ENCODE data around the gene DNAH6.

GRCh38 chr2:84467389-84467788, 48.9 kb upstream of the DNAH6 start:
- no peak for TF ChIP-seq CTCF (IDR thresholded peaks at IDR 0.05)
- no peak for TF ChIP-seq EZH2 (IDR thresholded peaks at IDR 0.05)

All from neural progenitor cell (in vitro differentiated cells).